ENCODE measurements around the gene GMIP. TPM values are rescaled to one million over a fixed set of nuclear protein-coding genes. Genes with fewer than 3 reads are reported as not detected.

GMIP gene
- total RNA-seq, 2 donors from 2014 or later = 16.5 to 18.7 TPM

- WGBS, 2 experiments (ENCODE audit: insufficient coverage in 1 of 2, insufficient read length in 1 of 2) = 69 to 71% methylated on average over 11 to 13 of the region's 13 CpGs
These were observed 52.2 kb downstream of the GMIP start for GRCh38 chr19:19591133-19591825.

GRCh38 chr19:19588546-19588945 lies 54.9 kb downstream of the GMIP start:
- H3K27ac Mint-ChIP-seq = no peak overlapping the region
- 97 to 100% methylated on average over 2 of the region's 2 CpGs for whole genome bisulfite sequencing, 2 experiments (ENCODE audit: insufficient coverage in 1 of 2, insufficient read length in 1 of 2)
- no peak overlapping the region for H3K4me3 Mint-ChIP-seq
- H3K9me3 ChIP-seq (ENCODE audit: control insufficient read depth, low read length) = no peaks in the 10 kb centered on the region
- TF ChIP-seq, protein P1, sequence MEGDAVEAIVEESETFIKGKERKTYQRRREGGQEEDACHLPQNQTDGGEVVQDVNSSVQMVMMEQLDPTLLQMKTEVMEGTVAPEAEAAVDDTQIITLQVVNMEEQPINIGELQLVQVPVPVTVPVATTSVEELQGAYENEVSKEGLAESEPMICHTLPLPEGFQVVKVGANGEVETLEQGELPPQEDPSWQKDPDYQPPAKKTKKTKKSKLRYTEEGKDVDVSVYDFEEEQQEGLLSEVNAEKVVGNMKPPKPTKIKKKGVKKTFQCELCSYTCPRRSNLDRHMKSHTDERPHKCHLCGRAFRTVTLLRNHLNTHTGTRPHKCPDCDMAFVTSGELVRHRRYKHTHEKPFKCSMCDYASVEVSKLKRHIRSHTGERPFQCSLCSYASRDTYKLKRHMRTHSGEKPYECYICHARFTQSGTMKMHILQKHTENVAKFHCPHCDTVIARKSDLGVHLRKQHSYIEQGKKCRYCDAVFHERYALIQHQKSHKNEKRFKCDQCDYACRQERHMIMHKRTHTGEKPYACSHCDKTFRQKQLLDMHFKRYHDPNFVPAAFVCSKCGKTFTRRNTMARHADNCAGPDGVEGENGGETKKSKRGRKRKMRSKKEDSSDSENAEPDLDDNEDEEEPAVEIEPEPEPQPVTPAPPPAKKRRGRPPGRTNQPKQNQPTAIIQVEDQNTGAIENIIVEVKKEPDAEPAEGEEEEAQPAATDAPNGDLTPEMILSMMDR (conservative IDR thresholded peaks at IDR 0.05) = no peak
- no peaks in the 10 kb centered on the region for H3K27me3 ChIP-seq (ENCODE audit: control insufficient read depth, insufficient read depth, low read length, poor library complexity, severe bottlenecking)
- no peak overlapping the region for H3K9ac ChIP-seq (ENCODE audit: extremely low read depth, low read length, poor library complexity, severe bottlenecking)
- H3K36me3 Mint-ChIP-seq (ENCODE audit: low read depth) = no peaks in the 10 kb centered on the region
- no peaks in the 10 kb centered on the region for H3K27me3 Mint-ChIP-seq (ENCODE audit: insufficient read depth)
- H3K27ac ChIP-seq (ENCODE audit: low read depth, low read length) = no peak overlapping the region
- H3K9me3 Mint-ChIP-seq = no peaks in the 10 kb centered on the region
- H3K4me1 Mint-ChIP-seq = peaks cover 15% of the 10 kb centered on the region
- DNase-seq = no peak
- no peaks in the 10 kb centered on the region for H3K36me3 ChIP-seq (ENCODE audit: control insufficient read depth, insufficient read depth, low read length)
- peaks cover 8% of the 10 kb centered on the region for H3K4me1 ChIP-seq (ENCODE audit: control insufficient read depth, insufficient read depth, low read length)
- H3K4me3 ChIP-seq (ENCODE audit: low read length) = no peak overlapping the region

More at GRCh38 chr19:19591133-19591825, 52.2 kb downstream of the GMIP start:
- Histone ChIP-seq H3K36me3 (ENCODE audit: control insufficient read depth, insufficient read depth, low read length) (no peaks in the 10 kb centered on the region), H3K9me3 (ENCODE audit: control insufficient read depth, low read length) (no peaks in the 10 kb centered on the region), H3K4me3 (ENCODE audit: low read length) (no peak overlapping the region), H3K4me1 (ENCODE audit: control insufficient read depth, insufficient read depth, low read length) (peaks cover 8% of the 10 kb centered on the region), H3K9ac (ENCODE audit: extremely low read depth, low read length, poor library complexity, severe bottlenecking) (no peak overlapping the region), H3K27ac (ENCODE audit: low read depth, low read length) (peak overlapping the region; percentile 40), H3K27me3 (ENCODE audit: control insufficient read depth, insufficient read depth, low read length, poor library complexity, severe bottlenecking) (no peaks in the 10 kb centered on the region)
- Mint-ChIP-seq H3K27me3 (ENCODE audit: insufficient read depth) (no peaks in the 10 kb centered on the region), H3K4me1 (peaks cover 12% of the 10 kb centered on the region), H3K9me3 (no peaks in the 10 kb centered on the region), H3K27ac (peak overlapping the region; percentile 79), H3K36me3 (ENCODE audit: low read depth) (no peaks in the 10 kb centered on the region), H3K4me3 (no peak overlapping the region)
- peak; percentile 67 for DNase-seq
- TF ChIP-seq, protein P1 (conservative IDR thresholded peaks at IDR 0.05) = no peak

DNA sequence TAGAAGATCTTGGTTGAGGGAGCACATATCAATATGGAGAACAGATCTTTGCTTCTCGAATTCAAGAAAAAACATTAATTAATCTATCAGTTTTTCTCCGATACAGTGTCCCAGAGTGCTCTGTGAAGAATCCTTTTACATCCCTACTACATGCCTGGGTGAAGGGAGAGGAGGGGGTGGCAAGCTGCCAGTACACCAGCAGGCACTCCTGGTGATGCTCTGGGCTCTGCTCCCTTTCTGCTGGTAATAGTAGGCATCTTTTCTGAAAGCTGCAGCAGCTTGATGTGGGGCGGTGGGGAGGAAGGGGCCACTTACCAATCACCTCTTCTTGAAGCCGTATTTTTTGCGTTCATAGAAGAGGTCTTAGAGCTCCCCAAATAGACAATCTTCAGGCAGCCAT lies 55.7 kb downstream of the GMIP start:
- Mint-ChIP-seq H3K27ac (no peak overlapping the region), H3K4me3 (no peak overlapping the region), H3K9me3 (no peaks in the 10 kb centered on the region), H3K4me1 (peaks cover 15% of the 10 kb centered on the region), H3K27me3 (ENCODE audit: insufficient read depth) (no peaks in the 10 kb centered on the region), H3K36me3 (ENCODE audit: low read depth) (no peaks in the 10 kb centered on the region)
- H3K36me3 ChIP-seq (ENCODE audit: control insufficient read depth, insufficient read depth, low read length) = no peaks in the 10 kb centered on the region
- TF ChIP-seq, protein P1 (conservative IDR thresholded peaks at IDR 0.05) = no peak
- H3K27me3 ChIP-seq (ENCODE audit: control insufficient read depth, insufficient read depth, low read length, poor library complexity, severe bottlenecking) = no peaks in the 10 kb centered on the region
- H3K4me1 ChIP-seq (ENCODE audit: control insufficient read depth, insufficient read depth, low read length) = peaks cover 8% of the 10 kb centered on the region
- whole genome bisulfite sequencing, 2 experiments (ENCODE audit: insufficient coverage in 1 of 2, insufficient read length in 1 of 2) = 99 to 100% methylated on average over 3 to 5 of the region's 5 CpGs
- no peak overlapping the region for H3K9ac ChIP-seq (ENCODE audit: extremely low read depth, low read length, poor library complexity, severe bottlenecking)
- H3K4me3 ChIP-seq (ENCODE audit: low read length) = no peak overlapping the region
- H3K27ac ChIP-seq (ENCODE audit: low read depth, low read length) = no peak overlapping the region
- H3K9me3 ChIP-seq (ENCODE audit: control insufficient read depth, low read length) = no peaks in the 10 kb centered on the region
- no peak for DNase-seq
